Mesodermal cell (in vitro differentiated cells): ENCODE results near the gene MAP2K5.

Experiments
- H3K27ac ChIP-seq: 2 replicates; pipeline ENCODE4 v1.7.0; 2013; ENCODE audit warnings: mild to moderate bottlenecking, low read depth, low read length, moderate library complexity; ENCODE audit not compliant: severe bottlenecking
- H3K36me3 ChIP-seq: 2 replicates; pipeline ENCODE4 v1.7.1; 2013; ENCODE audit warnings: mild to moderate bottlenecking, low read length, moderate library complexity; ENCODE audit not compliant: control insufficient read depth, insufficient read depth
- H3K4me1 ChIP-seq: one replicate; pipeline ENCODE4 v1.7.1; 2013; ENCODE audit warnings: mild to moderate bottlenecking, low read length; ENCODE audit not compliant: insufficient read depth, control insufficient read depth, poor library complexity, severe bottlenecking
- H3K4me3 ChIP-seq: 2 replicates; pipeline ENCODE4 v1.7.0; 2013; ENCODE audit warnings: low read length, control low read depth, mild to moderate bottlenecking; ENCODE audit not compliant: insufficient read depth, poor library complexity, severe bottlenecking; ENCODE audit errors: extremely low read depth
- H3K9me3 ChIP-seq: 2 replicates; pipeline ENCODE4 v1.7.1; 2013; ENCODE audit warnings: mild to moderate bottlenecking, low read length, moderate library complexity; ENCODE audit not compliant: control insufficient read depth
- WGBS, 2 experiments: methylation state at CpG; one replicate each; pipeline ENCODE4 v1.1.5; 2013; ENCODE audit warnings: missing lambda C conversion rate in 2 of 2; ENCODE audit not compliant: insufficient coverage in 2 of 2; 5-methylcytosine and 5-hydroxymethylcytosine counted together

Gene MAP2K5

DNA sequence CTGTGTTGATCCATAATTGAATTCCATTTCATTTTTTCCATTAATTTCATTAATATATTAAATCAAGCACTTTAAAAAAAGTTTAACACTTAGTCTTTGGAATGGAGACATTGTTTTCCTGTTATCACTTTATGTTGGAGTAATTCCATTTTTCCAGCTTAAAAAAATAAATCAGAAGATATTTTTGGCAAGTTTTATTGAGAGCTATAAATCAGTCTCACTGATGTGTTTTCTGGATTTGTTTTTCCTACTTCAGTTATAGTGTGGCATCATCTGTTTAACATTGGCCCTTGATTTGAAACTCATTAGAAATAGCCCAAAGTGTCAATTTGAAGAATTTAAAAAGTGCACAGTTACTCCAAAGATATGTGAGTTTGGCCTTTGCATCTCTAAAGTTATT, 53.1 kb downstream of the MAP2K5 start:
- Histone ChIP-seq H3K36me3 (peaks cover 14% of the 10 kb centered on the region), H3K4me3 (no peak overlapping the region), H3K9me3 (no peaks in the 10 kb centered on the region), H3K27ac (no peak overlapping the region), H3K4me1 (no peaks in the 10 kb centered on the region)

DNA sequence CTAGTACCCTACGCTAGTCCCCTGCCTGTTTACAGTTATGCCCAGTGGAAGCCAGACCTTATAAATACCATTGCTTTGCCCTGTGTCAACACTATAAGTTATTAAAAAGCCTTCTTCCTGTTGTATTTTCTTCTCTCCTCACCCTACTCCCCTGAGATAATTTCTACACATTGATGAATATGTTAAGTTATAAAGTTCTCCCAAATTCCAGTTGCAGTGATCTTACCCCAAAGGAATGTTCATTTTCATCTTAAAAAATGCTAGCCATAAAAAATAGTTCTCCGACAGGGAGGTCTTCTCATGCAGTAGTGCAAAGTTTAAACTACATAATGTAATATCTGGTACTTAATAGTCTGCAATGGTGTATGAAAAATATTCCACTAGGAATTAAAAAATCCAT, 58.6 kb downstream of the MAP2K5 start:
- peaks cover 4% of the 10 kb centered on the region for H3K36me3 ChIP-seq
- no peak overlapping the region for H3K27ac ChIP-seq
- no peak overlapping the region for H3K4me3 ChIP-seq
- H3K9me3 ChIP-seq: no peaks in the 10 kb centered on the region
- no peaks in the 10 kb centered on the region for H3K4me1 ChIP-seq
- WGBS, 2 experiments: 88 to 100% methylated on average over 1 of the region's 2 CpGs

DNA sequence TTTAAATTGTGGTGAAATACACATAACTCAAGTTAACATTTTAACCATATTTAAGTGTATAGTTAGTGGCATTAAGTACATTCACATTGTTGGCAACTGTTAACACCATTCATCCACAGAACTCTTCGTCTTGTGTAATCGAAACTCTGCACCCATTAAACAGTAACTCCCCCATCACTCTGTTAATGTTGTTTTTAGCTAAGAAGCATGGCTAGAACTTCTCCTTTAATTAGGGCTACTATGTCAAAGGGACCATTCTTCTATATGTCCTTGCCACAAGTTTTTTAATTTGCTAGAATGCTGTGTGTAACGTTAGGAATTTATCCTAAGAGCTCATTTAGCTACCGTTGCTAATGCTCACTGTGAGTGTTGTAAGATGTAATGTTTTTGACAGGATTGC, 60.6 kb downstream of the MAP2K5 start:
- Histone ChIP-seq H3K4me3 (no peak overlapping the region), H3K4me1 (no peaks in the 10 kb centered on the region), H3K36me3 (no peaks in the 10 kb centered on the region), H3K9me3 (no peaks in the 10 kb centered on the region), H3K27ac (no peak overlapping the region)
- 80 to 93% methylated on average over 1 to 3 of the region's 4 CpGs for WGBS, 2 experiments

DNA sequence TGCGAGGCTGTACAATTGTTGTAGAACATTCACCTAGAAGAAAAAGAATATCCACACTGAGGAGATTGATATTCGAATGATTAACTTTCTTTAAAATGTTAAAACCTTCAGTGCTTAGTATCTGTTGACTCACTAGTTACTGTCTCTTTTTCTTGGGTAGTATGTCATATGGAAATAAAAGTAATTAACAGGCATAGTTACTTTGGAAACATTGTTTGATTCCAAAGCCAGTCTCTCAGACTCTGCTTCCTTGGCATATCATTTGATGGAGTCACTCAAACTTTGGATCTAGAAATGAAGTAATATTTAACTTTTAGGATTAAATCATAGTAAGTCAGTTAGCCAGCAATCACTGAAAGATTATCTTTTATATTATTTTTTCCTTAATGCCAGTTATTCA, 63.4 kb downstream of the MAP2K5 start:
- 100% methylated on average over 1 of the region's 2 CpGs; no CpG with 5 or more reads in 1 of the 2 experiments for WGBS, 2 experiments
- Histone ChIP-seq H3K36me3 (no peaks in the 10 kb centered on the region), H3K27ac (no peak overlapping the region), H3K4me3 (no peak overlapping the region), H3K9me3 (no peaks in the 10 kb centered on the region), H3K4me1 (no peaks in the 10 kb centered on the region)

DNA sequence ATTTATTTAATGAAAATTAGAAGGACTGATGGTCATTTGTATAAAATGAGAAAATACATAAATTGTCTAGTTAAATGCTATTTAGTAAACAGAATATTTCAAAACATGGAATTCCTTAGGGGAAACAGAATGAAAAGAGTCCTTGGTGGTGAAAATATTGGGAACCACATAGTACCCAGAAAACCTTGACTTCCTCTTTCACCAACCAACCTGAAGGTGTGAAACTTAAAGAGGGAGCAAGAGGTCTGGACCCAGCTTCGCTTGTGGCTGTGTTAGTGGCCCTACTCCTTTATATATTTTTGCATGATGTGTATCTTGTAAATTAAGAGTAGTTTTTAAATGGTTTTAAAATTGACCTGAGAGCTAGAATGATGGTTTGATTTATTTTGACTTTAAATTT, 64.2 kb downstream of the MAP2K5 start:
- Histone ChIP-seq H3K4me3 (no peak overlapping the region), H3K9me3 (no peaks in the 10 kb centered on the region), H3K4me1 (no peaks in the 10 kb centered on the region), H3K36me3 (no peaks in the 10 kb centered on the region), H3K27ac (no peak overlapping the region)
- WGBS, 2 experiments: no CpG with 5 or more reads among the region's 1 CpG

DNA sequence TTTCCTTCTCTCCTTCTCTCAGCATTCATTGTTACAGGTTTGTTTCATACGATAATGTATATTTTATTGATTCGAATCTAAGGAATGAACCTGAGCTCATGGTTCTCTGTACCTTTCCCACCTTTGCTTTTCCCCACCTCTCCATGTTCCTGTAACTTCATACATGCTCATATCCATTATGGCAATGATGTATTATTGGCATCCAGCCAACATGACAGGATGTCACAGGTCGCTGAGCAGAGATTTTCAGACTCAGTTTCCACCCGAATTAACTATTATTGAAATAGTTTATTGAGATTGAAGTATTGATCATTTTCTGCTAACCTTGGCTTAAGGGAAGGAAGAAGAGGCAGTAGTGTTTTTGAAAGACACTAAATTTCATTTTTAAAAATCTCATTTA, 64.8 kb downstream of the MAP2K5 start:
- H3K36me3 ChIP-seq: no peaks in the 10 kb centered on the region
- H3K4me1 ChIP-seq: no peaks in the 10 kb centered on the region
- H3K27ac ChIP-seq: no peak overlapping the region
- no peaks in the 10 kb centered on the region for H3K9me3 ChIP-seq
- H3K4me3 ChIP-seq: no peak overlapping the region
- no CpG with 5 or more reads among the region's 4 CpGs for WGBS, 2 experiments

DNA sequence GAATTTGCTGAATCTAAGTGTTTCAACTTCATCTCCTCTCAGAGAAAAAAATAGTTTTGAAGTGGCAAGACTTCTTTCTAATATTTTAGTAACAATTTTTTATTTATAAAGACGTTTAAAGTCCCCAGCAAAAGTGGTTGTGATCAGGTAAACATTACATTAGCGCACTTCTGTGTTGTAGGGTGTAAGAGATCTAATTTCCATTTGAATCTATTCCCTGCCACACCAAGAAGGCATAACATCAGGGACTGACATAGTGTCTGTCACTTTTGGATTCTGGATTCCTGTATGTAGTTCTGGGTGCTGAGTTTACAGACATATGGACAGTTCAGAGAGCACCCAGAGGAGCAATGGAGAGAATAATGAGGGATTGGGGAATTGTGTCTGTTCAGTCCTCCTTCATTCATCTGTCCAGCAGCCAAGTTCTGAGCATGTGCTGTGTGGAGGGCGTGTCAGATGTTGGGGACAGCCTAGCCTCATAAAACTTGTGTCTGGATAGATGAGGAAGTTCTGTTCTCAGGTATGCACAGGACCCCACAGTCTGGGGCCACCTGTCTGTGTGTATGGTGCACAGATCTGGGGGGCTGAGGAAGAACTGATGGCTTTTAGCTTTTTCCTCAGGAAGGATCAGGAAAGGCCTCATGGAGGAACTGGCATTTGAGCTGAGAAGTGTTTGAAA, 65.6 kb downstream of the MAP2K5 start:
- Histone ChIP-seq H3K27ac (no peak overlapping the region), H3K36me3 (no peaks in the 10 kb centered on the region), H3K9me3 (no peaks in the 10 kb centered on the region), H3K4me3 (no peak overlapping the region), H3K4me1 (no peaks in the 10 kb centered on the region)
- WGBS, 2 experiments: 88 to 100% methylated on average over 1 of the region's 3 CpGs

DNA sequence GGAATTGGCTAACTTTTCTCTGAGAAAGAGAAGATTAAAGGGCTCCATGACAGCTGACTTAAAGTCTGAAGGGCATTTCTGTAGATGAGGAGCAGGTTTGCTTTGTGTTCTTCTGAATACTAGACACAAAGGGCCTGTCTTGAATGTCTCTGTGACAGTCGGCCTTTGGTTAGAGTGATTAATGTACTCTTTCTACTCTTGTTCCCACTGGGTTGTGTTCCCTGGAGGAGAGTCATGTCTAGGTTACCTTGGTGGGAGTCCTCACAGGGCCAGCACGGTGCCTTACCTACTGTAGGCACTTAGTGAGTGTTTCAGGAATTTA, 66.1 kb downstream of the MAP2K5 start:
- no peaks in the 10 kb centered on the region for H3K9me3 ChIP-seq
- 60% methylated on average over 1 of the region's 2 CpGs; no CpG with 5 or more reads in 1 of the 2 experiments for WGBS, 2 experiments
- no peaks in the 10 kb centered on the region for H3K36me3 ChIP-seq
- no peaks in the 10 kb centered on the region for H3K4me1 ChIP-seq
- no peak overlapping the region for H3K27ac ChIP-seq
- H3K4me3 ChIP-seq: no peak overlapping the region

DNA sequence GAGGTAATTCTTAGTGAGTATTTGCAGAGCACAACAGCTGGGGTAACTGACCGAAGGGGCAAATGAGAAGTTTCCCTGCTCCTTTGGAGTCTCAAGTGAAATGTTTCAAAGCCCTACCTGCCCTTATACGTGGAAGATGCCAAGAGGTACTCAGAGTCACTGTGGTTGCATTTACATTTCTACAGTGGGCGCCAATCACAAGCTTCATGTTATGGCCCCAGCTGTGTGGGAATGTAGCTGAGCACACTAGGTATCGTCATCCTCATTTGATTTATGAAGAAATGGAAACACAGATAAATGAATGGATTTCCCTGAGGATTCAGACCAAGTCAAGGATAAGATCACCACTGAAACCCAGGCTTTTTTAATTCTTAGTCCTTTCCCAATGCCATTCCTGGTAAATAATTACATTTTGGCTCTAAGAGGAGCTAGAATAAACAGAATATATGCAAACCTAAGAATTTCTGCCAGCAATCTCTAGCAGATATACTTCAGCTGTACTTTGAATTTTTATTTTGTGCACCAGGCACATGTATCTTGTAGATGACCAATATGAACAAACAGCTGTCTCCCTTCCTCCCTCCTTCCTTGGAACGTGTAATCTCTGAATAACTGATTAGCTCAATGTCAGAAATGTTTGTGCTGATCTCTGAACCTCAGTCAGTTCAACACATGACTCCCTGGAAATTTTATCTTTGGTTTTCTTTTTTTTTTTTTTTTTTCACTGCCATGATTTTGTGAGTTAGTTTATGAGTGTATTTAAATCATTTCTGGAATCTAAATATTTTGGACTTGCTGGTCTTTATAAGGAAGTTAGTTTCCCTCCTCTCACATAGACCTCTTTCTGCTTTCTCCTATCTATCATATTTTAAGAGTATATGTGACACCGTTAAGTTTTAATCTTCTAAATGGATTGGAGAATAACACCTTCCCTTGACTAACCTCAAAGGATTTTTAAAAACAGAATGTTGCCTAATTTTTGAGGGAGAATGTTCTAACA, 69.2 kb downstream of the MAP2K5 start:
- Histone ChIP-seq H3K27ac (no peak overlapping the region), H3K4me1 (peaks cover 3% of the 10 kb centered on the region), H3K9me3 (no peaks in the 10 kb centered on the region), H3K36me3 (no peaks in the 10 kb centered on the region), H3K4me3 (no peak overlapping the region)
- WGBS, 2 experiments: 72 to 84% methylated on average over 3 to 4 of the region's 6 CpGs

DNA sequence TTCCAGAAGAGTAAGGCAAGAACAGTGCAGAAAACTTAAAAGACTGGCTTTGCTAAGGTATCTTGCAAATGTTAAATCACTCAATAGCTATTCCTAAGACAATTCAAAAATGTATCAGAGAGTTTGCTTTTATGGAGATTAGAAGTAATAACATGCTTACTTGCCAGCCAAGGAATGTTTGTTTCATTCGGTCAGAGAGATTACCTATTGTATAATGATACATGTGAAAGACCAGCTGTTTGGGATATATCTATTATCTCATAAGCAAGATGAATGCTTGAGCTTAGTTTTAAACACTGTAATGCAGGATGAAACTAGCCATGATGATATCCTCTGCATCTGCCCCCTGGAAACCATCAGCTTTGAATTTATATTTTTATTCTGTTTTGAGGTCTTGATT, 70.7 kb downstream of the MAP2K5 start:
- no CpG with 5 or more reads among the region's 1 CpG for WGBS, 2 experiments

DNA sequence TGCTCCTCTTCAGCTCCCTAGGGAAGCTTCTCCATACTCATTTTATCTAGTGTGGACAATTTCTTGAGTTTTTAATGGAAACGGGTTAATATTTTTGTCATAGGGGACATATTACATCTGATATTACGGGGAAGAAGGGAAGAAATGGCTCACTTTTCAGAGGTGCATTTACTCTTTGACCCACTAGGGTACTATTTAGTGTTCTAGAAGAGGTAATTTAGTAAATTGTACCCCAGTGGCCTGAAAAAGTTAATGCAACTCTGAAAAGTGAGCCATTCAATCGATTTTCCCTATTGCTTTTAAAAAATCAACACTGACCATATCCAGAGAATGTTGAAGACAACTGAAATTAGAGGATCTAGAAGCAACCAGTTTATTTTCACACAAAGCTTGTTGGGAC, 71.2 kb downstream of the MAP2K5 start:
- Histone ChIP-seq H3K4me3 (no peak overlapping the region), H3K36me3 (no peaks in the 10 kb centered on the region), H3K4me1 (peaks cover 3% of the 10 kb centered on the region), H3K9me3 (no peaks in the 10 kb centered on the region), H3K27ac (no peak overlapping the region)
- WGBS, 2 experiments: 89 to 100% methylated on average over 1 to 3 of the region's 3 CpGs

More for the DNA sequence above, 70.7 kb downstream of the MAP2K5 start:
- H3K9me3 ChIP-seq: no peaks in the 10 kb centered on the region
- H3K36me3 ChIP-seq: no peaks in the 10 kb centered on the region
- peaks cover 3% of the 10 kb centered on the region for H3K4me1 ChIP-seq
- H3K27ac ChIP-seq: no peak overlapping the region
- no peak overlapping the region for H3K4me3 ChIP-seq
